ENCODE data around the gene PRICKLE4.
"Not testable (repeated sequence)": the region's sequence is repeated elsewhere in the genome, so short reads cannot be mapped to it uniquely, and the experiment has no call there.

Gene PRICKLE4

DNA sequence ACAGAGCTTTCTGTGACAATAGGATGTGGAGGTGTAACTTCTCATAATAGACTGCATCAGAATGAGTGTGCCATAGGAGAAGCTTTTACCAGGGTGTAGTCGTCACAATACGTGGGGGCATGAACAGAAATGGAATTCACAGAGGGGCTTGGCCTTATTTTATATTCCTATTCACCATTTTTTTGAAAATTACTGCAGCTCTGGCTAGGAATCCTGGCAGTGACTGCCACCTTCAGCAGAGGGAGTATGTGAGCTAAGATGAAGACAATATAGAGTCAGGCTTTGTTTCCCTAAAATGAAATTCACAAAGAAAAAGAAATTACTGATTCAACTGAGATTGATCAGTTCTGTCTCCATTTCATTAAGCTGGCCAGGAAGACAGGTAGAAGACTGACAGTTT lies 20.8 kb downstream of the PRICKLE4 start:
- no peak for DNase-seq

DNA sequence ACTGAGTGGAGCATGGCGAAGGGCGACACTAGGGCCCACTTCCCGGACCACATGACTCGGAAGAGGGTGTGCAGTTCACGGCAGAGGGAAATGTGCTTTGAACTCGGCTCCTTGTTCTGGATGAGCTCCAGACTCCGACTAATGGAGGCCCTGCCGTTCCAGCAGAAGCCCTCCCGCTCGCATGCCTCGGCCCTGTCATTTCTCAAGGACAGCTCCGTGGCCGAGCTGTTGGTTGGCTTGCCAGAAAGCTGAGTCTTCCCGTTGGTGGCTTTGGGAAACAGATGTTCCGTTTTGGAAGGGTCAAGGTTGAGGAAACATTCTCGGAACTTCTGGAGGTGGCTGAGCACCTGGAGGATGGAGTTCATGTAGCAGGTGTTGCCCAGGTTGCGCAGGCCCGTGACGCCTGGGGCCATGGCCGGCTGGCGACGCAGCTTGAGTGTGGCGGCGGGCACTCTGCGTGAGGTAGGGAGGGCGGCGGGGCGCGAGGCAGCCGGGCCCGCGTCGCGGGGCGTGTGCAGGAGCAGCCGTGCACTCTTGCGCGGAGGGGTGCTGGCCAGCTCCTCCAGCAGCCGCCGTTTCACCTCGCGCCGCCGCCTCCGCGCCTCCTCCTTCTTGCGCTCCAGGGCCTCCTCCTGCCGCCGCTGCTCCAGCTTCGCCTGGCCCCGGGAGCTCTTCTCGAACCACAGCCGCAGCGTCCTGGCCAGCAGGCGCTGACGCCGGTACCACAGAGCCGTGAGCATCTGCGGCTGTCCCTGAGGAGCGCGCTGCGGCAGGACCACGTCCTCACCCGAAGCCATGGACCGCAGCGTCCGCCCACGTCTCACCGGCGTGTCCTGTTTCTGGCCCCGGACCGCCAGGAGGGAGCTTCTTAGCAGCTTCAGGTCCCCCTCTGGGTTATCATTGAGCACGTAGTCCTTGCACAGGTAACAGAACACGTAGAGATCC lies 25.5 kb downstream of the PRICKLE4 start:
- no peak for DNase-seq

DNA sequence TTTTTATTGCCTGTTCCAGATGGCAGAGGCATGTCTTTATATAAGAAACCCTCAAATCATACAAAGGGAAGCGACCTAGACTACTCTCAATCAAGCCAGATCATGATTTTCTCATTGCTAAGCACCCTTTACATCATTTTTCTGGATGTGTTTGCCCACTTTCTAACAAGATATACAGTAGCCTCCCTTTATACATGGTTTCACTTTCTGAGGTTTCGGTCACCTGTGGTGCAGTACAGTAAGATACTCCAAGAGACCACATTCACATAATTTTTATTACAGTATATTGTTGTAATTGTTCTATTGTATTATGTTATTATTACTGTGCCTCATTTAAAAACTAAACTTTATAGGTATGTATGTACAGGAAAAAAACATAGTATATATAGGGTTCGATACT lies 30.5 kb downstream of the PRICKLE4 start:
- DNase-seq: no peak

DNA sequence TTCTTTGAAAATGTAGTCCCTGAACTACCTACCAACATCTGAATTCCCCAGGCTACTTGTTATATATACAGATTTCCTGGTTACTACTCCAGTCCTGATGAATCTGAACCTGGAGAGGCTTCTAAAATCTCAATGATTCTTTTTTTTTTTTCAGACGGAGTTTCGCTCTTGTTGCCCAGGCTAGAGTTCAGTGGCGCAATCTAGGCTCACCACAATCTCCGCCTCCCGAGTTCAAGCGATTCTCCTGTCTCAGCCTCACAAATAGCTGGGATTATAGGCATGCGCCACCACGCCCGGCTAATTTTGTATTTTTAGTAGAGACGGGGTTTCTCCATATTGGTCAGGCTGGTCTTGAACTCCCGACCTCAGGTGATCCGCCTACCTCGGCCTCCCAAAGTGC lies 31.4 kb downstream of the PRICKLE4 start:
- not testable (repeated sequence) for DNase-seq

DNA sequence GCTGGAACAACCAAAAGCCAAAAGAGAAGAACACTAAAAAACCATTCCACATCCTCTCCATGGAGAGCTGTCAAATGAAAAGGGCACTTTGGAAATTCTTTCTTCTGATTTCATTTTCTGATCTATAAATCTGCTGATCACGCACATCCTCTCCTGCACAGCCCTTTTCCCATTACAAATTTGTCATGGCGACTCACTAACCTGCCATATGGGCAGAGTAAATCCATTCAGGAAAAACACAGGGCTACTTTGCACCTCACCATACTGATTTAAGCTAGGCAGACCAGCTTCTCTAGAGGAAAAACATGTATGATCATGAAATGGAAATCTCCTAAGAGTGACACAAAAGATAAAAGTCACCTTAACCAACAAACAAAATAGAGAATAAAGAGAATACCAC lies 32.9 kb downstream of the PRICKLE4 start:
- no peak for DNase-seq

DNA sequence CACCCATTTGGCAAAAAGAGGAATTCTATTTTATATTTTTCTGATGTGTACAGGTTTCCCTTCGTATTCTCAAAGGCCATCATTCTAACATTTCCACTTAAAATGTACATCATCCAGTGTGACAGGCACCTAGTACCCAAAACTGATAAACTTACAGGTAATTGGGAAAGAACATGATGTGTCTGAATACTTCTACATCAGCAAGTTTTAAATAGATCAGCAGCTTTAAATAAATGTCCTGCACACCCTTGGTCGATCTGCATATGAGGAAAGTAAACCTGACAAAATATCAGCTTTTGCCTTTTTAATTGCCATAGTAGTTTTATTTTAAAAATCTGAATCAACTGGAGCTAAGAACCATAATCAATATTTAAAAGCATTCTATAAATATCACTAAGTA lies 33.4 kb downstream of the PRICKLE4 start:
- no peak for DNase-seq

DNA sequence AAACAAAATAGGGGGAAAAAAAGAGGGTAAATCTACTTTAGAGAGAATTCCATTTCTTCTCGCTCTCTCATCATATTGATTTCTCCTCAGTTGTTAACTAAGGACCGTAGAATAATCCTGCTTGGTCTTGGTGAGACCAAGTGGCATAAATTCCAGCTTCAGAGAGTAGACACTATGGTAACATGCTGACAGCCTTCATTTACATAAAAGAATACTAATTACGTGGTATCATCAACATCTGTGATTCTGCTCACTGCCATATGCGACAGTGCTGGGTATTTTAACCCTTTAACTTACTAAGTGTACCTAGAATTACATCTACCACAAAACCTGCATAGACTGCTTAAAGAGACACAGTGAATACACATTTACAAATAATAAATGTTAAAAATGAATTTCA lies 34.0 kb downstream of the PRICKLE4 start:
- DNase-seq: no peak

DNA sequence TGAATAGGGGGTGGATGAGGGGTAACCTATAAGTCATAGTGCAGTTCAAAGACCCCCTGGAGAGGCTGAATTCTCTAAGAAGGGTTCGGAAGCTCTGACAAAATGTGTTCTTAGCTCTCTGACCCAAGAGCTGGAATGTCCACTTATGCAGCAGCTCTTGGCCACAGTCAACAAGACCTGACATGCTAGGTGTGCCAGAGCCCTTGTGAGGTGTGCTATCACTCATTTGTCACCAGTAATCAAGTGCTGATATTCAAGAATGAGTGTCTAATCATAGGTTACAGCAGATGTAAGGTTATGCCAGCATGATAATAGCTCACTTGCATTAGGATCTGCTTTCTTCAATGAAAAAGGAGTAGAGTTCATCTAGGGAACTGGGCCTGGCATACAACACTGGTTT lies 35.0 kb downstream of the PRICKLE4 start:
- DNase-seq: no peak

DNA sequence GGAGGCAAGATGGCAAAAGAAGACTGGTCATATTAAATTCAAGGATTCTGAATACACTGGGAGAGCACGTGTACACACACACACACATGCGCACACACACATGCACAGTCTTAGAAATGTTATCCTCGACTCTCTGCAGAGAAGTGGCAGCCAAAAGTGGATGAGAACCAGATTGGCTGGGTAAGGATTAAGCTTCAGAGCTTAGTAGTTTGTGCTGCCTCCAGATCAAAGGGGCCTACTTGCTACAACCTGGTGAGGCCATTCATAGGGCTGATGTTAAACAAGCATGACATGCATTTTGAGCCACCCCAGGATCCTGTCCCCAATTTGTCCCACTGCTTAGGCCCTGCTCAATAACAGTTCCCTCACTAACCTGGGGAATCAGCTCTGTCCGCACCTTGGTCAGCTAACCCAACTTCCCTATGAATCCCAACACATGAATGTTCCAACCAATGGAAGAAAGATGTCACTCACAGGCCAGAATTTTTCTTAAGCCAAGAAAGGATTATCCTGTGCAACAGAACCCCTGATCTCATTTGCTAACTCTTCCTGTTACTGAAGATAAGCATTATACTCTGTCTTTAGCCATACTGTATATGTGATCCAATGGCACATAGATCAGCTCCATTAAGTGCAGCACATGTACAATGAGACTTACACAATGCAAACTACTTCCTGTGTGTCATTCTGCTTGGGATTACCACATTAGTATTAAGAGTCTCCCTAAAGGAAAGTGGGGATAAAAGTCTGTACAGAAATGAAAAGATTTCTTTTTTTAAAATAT lies 37.9 kb downstream of the PRICKLE4 start:
- DNase-seq: no peak

DNA sequence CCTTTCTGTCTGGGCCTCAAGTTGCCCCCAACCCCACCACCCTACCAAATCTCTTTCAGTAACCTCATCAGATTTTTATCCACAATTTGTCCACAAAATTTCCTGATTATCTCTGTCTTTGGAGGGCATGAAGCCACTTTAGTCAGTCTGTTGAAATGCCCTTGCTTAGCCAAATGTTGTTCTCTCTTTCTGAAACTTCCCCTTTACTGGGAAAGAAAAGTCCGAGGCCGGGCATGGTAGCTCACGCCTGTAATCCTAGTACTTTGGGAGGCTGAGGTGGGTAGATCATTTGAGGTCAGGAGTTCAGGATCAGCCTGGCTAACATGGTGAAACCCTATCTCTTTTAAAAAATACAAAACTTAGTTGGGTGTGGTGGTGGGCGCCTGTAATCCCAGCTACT lies 40.7 kb downstream of the PRICKLE4 start:
- DNase-seq: no peak

DNA sequence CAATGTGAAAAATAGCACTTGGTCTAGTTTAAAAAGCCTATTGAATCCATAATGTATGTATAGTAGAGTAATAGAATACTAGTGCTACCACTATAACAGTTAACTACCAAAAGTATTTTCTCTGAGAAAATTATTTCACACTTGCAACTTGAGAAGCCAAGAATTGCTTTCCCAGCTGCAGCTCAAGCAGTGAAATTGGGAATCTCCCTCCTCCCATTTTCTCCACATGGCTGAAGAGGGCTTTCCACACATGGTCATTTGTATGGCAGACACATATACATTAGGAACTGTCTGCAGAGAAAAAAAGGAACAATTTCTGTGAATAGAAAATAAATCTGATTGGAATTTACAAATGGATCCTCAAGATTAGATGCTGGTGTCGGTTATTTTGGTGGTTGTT lies 41.4 kb downstream of the PRICKLE4 start:
- DNase-seq: no peak

DNA sequence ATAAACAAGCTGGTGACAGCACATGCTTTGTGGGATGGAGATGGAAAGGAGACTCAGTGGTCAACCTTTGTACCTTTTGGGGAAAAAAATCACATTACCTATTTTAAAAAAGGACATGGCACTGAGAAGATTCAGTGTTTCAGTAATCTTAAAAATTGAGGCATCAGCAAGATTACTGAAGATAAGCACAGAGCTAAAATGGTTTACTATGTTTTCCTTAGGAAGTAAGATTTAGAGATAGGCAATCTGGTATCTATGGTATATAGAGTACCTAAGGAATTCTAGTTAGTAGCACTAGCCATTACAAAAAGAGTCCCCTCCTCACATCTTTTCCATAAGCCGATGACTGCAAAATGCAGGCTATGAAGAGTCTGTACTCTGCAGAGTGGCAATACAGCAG lies 42.6 kb downstream of the PRICKLE4 start:
- no peak for DNase-seq

DNA sequence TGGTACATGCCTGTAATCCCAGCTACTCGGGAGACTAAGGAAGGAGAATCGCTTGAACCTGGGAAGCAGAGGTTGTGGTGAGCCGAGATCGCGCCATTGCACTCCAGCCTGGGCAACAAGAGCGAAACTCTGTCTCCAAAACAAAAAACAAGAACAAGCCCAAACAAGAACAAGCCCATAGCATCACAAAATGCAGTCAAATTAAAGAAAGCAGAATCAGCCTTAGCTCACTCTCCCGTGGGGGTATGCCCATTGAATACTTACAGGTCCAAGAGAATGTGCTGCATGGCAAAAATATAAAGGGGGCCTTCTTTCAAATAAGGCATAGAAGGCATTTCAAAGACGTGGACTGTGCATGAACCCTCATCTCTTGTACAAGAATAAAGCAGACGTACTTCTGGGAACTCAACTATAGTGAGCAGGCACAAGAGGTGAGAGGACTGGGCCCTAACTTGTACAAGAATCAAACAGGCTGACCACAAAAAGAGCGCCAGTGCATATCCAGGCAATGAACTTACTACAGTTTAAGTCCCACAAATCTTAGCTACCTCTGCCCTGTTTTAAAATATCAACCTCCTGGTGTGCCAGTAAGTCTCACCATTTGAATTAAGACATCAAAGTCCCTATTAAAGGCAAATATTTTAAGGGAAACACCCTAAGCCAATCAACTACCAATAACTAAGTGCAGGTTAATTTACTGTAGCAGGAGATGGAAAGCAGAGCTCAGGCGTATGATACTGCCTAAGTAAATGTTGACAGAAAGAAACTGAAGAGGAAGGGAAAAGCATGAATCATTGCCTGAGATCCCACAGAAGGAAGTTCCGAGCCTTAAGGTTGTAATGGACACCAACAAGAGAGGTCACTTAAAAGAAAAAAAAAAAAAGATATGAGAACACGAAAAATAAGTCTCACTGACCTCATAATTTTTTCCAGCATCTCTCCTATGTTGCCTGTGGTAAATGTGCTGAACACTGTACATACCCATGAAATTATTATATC lies 44.3 kb downstream of the PRICKLE4 start:
- no peak for DNase-seq

DNA sequence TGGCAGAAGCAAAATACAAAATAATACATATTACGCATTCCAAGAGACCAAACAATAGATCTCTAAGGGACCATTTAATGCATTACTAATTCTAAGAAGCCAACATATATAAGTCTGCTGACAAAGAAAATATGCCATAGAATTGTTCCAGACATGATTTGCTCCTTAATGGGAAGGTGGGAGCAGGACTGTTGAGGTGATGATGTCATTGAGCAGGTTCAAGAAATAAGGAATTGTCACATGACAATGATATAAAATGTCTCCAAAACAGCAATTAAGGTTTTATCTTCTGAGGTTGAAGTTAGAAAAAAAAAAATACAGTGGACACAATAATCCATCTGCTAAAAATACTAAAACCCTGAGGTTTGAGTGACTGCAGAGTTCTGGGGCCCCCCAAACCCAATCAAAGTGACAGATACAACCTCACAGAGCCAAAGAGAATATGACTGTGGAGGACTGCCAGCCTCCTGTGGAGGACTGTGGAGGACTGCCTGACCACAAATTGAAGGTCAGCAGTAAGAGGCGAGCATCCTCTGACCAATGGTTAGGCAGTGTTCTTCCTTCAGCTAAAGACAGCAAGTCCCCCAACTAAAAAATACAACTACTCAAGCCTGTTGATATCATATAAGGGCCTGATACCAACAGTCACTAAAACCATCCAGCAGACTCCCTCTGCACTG lies 45.9 kb downstream of the PRICKLE4 start:
- DNase-seq: no peak

DNA sequence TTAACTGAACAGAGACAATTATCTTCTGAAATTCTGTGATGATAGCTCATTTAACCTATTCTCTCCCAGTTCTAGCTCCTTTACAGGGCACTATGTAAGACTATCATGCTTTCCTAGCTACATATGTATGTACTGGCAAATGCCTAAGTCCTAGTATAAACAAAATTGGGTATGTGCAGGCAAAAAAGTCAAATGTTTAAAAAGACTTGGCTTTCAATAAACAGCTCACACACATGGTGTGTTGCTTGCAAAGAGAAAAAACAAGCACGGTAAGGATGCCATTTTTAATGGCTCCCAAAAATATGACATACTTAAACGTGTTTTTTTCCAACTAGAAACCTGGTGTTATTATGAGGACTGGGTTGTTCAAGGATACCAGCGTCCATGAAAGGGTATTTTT lies 51.7 kb downstream of the PRICKLE4 start:
- no peak for DNase-seq

DNA sequence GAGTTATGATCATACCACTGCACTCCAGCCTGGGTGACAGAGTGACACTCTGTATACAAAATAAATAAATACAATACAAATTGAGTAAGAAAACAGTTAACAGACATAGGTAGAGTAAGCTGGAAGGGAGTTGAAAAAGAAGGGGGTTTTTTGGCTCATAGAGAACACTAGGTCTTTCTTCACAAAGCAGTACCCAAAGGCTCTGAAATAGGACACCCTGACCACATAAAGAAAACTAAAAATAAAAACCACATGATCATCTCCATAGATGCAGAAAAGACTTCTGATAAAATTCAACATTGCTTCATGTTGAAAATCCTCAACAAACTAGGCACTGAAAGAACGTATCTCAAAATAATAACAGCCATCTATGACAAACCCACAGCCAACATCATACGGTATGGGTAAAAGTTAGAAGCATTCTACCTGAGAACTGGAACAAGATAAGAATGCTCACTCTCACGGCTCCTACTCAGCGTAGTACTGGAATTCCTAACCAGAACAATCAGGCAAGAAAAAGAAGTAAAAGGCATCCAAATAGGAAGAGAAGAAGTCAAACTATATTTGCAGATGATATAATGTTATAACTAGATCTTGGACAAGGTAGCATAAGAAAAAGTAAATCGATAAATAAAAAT lies 55.6 kb downstream of the PRICKLE4 start:
- DNase-seq: no peak

DNA sequence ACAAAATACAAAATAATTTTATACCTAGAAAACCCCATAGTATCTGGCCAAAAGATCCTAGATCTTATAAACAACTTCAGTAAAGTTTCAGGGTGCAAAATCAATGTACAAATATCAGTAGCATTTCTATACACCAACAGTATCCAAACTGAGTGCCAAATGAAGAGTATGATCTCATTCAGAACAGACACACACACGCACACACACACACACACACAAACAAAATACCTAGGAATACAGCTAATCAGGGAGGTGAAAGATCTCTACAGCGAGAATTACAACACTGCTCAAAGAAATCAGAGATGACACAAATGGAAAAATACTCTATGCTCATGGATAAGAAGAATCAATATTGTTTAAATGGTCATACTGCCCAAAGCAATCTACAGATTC lies 56.1 kb downstream of the PRICKLE4 start:
- DNase-seq: no peak

Data from stimulated activated CD4-positive, alpha-beta T cell treated with anti-CD3 and anti-CD28 coated beads, Interleukin-2, amount 100 ng/mL, for 48 hours (primary cell).